ENCODE data around the gene HUS1.

HUS1 gene

DNA sequence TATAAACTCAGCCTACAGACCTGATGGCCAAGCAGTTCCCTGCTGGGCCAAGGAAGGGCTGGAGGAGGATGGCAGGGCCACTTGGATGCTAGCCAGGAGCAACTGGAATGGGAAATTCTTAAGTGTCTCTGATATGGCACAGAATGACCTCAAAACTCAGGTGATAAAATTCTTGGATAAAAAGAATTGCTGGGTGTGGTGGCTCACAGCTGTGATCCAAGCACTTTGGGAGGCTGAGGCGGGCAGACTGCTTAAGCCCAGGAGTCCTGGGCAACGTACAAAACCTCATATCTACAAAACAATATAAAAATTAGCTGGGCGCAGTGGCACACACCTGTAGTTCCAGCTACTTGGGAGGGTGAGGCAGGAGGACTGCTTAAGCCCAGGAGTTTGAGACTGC, 17.2 kb downstream of the HUS1 start:
- TF ChIP-seq CTCF (IDR thresholded peaks at IDR 0.05), result no peak
- H3K4me1 ChIP-seq, result no peaks in the 10 kb centered on the region
- no peak overlapping the region for H3K9ac ChIP-seq
- H3K27me3 ChIP-seq (ENCODE audit: control insufficient read depth, insufficient read depth, low read length), result no peaks in the 10 kb centered on the region
- no peaks in the 10 kb centered on the region for H3K9me3 ChIP-seq (ENCODE audit: control insufficient read depth, low read length)
- no peaks in the 10 kb centered on the region for H3K36me3 ChIP-seq (ENCODE audit: control insufficient read depth, insufficient read depth, low read length)
- no peak overlapping the region for H3K27ac ChIP-seq
- no peak overlapping the region for H3K4me3 ChIP-seq (ENCODE audit: low read depth, low read length)
- H2AFZ ChIP-seq, result no peak overlapping the region
- no peak overlapping the region for H3K4me2 ChIP-seq (ENCODE audit: low read length)
- H3K79me2 ChIP-seq, result no peaks in the 10 kb centered on the region

GRCh38 chr7:47957156-47957555, 22.3 kb downstream of the HUS1 start:
- no peak overlapping the region for H3K27ac ChIP-seq
- no peak overlapping the region for H3K4me2 ChIP-seq (ENCODE audit: low read length)
- no peak overlapping the region for H3K9ac ChIP-seq
- H3K4me1 ChIP-seq, result no peaks in the 10 kb centered on the region
- no peaks in the 10 kb centered on the region for H3K36me3 ChIP-seq (ENCODE audit: control insufficient read depth, insufficient read depth, low read length)
- no peaks in the 10 kb centered on the region for H3K9me3 ChIP-seq (ENCODE audit: control insufficient read depth, low read length)
- H3K4me3 ChIP-seq (ENCODE audit: low read depth, low read length), result no peak overlapping the region
- no peaks in the 10 kb centered on the region for H3K79me2 ChIP-seq
- TF ChIP-seq CTCF (IDR thresholded peaks at IDR 0.05), result no peak
- no peak overlapping the region for H2AFZ ChIP-seq
- no peaks in the 10 kb centered on the region for H3K27me3 ChIP-seq (ENCODE audit: control insufficient read depth, insufficient read depth, low read length)

- H3K9ac ChIP-seq, result no peak overlapping the region
- H3K9me3 ChIP-seq (ENCODE audit: control insufficient read depth, low read length), result no peaks in the 10 kb centered on the region
- no peak for TF ChIP-seq CTCF (IDR thresholded peaks at IDR 0.05)
- H3K79me2 ChIP-seq, result no peaks in the 10 kb centered on the region
- H3K4me2 ChIP-seq (ENCODE audit: low read length), result no peak overlapping the region
- H3K27me3 ChIP-seq (ENCODE audit: control insufficient read depth, insufficient read depth, low read length), result no peaks in the 10 kb centered on the region
- H3K27ac ChIP-seq, result no peak overlapping the region
- no peak overlapping the region for H2AFZ ChIP-seq
- peaks cover 9% of the 10 kb centered on the region for H3K4me1 ChIP-seq
- H3K36me3 ChIP-seq (ENCODE audit: control insufficient read depth, insufficient read depth, low read length), result no peaks in the 10 kb centered on the region
- no peak overlapping the region for H3K4me3 ChIP-seq (ENCODE audit: low read depth, low read length)
Measured at GRCh38 chr7:47956220-47956619, 23.2 kb downstream of the HUS1 start.

DNA sequence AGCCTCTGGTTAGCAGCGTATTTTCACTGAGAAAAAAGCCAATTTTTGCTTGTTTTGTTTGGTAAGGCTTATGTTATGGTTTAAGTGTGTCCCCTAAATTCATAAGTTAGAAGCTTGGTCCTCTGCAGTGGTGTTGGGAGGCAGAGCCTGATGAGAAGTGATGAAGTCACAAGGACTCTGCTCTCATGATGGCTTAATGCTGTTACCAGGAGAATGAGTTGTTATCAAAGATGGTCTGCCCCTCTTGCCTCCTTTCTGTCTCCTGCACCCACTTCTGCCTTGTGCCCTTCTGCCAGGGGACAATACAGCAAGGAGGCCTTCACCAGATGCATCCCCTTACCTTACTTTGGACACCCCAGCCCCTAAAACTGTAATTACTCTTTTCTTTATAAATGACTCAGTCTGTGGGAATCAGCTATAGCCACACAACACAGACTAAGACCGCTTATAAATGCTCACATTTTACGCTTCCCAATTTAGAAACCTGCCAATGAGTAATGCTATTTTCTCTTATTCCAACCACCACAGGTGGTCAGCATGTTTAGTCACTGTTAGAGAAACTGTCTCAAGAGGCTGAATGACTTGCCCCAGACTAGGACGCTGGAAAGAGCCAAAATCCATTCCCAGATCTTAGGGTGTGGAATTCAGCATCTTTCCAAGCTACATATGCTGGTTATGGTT, 25.0 kb downstream of the HUS1 start:
- no peak overlapping the region for H3K9ac ChIP-seq
- no peaks in the 10 kb centered on the region for H3K27me3 ChIP-seq (ENCODE audit: control insufficient read depth, insufficient read depth, low read length)
- TF ChIP-seq CTCF (IDR thresholded peaks at IDR 0.05), result no peak
- H3K4me2 ChIP-seq (ENCODE audit: low read length), result no peak overlapping the region
- H3K4me3 ChIP-seq (ENCODE audit: low read depth, low read length), result no peak overlapping the region
- no peaks in the 10 kb centered on the region for H3K9me3 ChIP-seq (ENCODE audit: control insufficient read depth, low read length)
- H3K79me2 ChIP-seq, result no peaks in the 10 kb centered on the region
- peaks cover 13% of the 10 kb centered on the region for H3K4me1 ChIP-seq
- H3K27ac ChIP-seq, result no peak overlapping the region
- no peaks in the 10 kb centered on the region for H3K36me3 ChIP-seq (ENCODE audit: control insufficient read depth, insufficient read depth, low read length)
- H2AFZ ChIP-seq, result no peak overlapping the region

DNA sequence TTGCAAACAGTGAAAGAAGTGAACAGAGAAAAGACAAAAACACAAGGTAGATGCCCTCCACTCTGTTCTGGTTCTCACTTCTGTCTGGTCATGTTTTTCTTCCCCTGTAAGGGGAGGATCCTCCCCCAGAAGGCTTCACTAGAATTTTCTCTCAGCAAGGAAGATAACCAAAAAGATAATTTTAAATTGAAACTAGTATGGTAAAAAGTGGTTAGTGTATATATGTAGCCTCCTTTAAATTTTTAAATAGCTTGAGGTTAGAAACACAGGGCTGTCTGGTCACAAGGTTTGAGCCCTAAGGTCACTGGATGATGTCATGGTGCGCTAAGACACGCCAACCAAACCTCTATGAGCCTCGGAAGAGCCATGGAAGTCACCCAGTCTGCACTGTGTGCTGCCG, 25.6 kb downstream of the HUS1 start:
- no peaks in the 10 kb centered on the region for H3K9me3 ChIP-seq (ENCODE audit: control insufficient read depth, low read length)
- no peaks in the 10 kb centered on the region for H3K36me3 ChIP-seq (ENCODE audit: control insufficient read depth, insufficient read depth, low read length)
- H2AFZ ChIP-seq, result no peak overlapping the region
- no peaks in the 10 kb centered on the region for H3K27me3 ChIP-seq (ENCODE audit: control insufficient read depth, insufficient read depth, low read length)
- H3K4me2 ChIP-seq (ENCODE audit: low read length), result no peak overlapping the region
- no peak overlapping the region for H3K4me3 ChIP-seq (ENCODE audit: low read depth, low read length)
- no peak overlapping the region for H3K9ac ChIP-seq
- H3K4me1 ChIP-seq, result peaks cover 13% of the 10 kb centered on the region
- no peaks in the 10 kb centered on the region for H3K79me2 ChIP-seq
- no peak for TF ChIP-seq CTCF (IDR thresholded peaks at IDR 0.05)
- H3K27ac ChIP-seq, result no peak overlapping the region
